NCI-H345 (cell line): Measurements from ENCODE around the gene STK38L.

Experiments used
- DNase-seq: peaks from one replicate; lab custom pipeline; 2025; lab: John Stamatoyannopoulos, UW

The STK38L gene

GRCh38 chr12:27276275-27276674, 32.2 kb downstream of the STK38L start:
- DNase-seq = no peak

- DNase-seq = no peak
Observed at GRCh38 chr12:27277846-27278260, 33.8 kb downstream of the STK38L start.

- no peak for DNase-seq
Observed at GRCh38 chr12:27279826-27280225, 35.7 kb downstream of the STK38L start.

- no peak for DNase-seq
Observed at GRCh38 chr12:27280412-27280811, 36.3 kb downstream of the STK38L start.

GRCh38 chr12:27282754-27283153, 38.7 kb downstream of the STK38L start:
- no peak for DNase-seq

GRCh38 chr12:27284021-27284420, 39.9 kb downstream of the STK38L start:
- DNase-seq = no peak

- DNase-seq = no peak
Observed at GRCh38 chr12:27284751-27285150, 40.7 kb downstream of the STK38L start.

GRCh38 chr12:27285403-27285802, 41.3 kb downstream of the STK38L start:
- no peak for DNase-seq

- DNase-seq = no peak
Observed at GRCh38 chr12:27289414-27289813, 45.3 kb downstream of the STK38L start.

- no peak for DNase-seq
Observed at GRCh38 chr12:27290501-27291168, 46.5 kb downstream of the STK38L start.

GRCh38 chr12:27291862-27292261, 47.8 kb downstream of the STK38L start:
- no peak for DNase-seq

GRCh38 chr12:27292718-27293117, 48.6 kb downstream of the STK38L start:
- DNase-seq = no peak

- no peak for DNase-seq
Observed at GRCh38 chr12:27293463-27293862, 49.4 kb downstream of the STK38L start.

- no peak for DNase-seq
Observed at GRCh38 chr12:27296674-27297073, 52.6 kb downstream of the STK38L start.

- no peak for DNase-seq
Observed at GRCh38 chr12:27297566-27297965, 53.5 kb downstream of the STK38L start.

- DNase-seq = no peak
Observed at GRCh38 chr12:27299102-27299501, 55.0 kb downstream of the STK38L start.

GRCh38 chr12:27300226-27300625, 56.1 kb downstream of the STK38L start:
- no peak for DNase-seq

- peak; percentile 8 for DNase-seq
Observed at GRCh38 chr12:27303139-27304111, 59.3 kb downstream of the STK38L start.

GRCh38 chr12:27304856-27305255, 60.8 kb downstream of the STK38L start:
- DNase-seq = no peak

GRCh38 chr12:27305673-27306456, 61.8 kb downstream of the STK38L start:
- peak; percentile 13 for DNase-seq

GRCh38 chr12:27309293-27309994, 65.4 kb downstream of the STK38L start:
- DNase-seq = no peak

- DNase-seq = no peak
Observed at GRCh38 chr12:27309995-27310315, 65.9 kb downstream of the STK38L start.
